K562 (cell line): ENCODE measurements around the gene DNAJC2. TPM values are rescaled to one million over a fixed set of nuclear protein-coding genes. Genes with fewer than 3 reads are reported as not detected.

ENCODE experiments used
- ATAC-seq: fragments of 200-7000 bp; cut with Tn5 transposase; 3 replicates; pipeline ENCODE4 v1.9.1; 2020; ENCODE audit warnings: moderate library complexity
- BruUV-seq: library from RNA; stranded (reverse); fragments of 400-500 nt; replicated peaks from 2 replicates; lab custom pipeline; 2021; lab: Mats Ljungman, UMichigan
- CTCF ChIA-PET: fragments of 300-600 bp; formaldehyde crosslinking; extraction: SDS; loops from one replicate; lab custom pipeline; 2021; ENCODE audit warnings: low intra/inter-chr PET ratio; lab: Yijun Ruan, JAX
- POLR2A ChIA-PET: fragments of 300-600, 350-650 bp; sonication (Branson Sonifier 250); formaldehyde crosslinking; extraction: SDS; loops from one replicate; lab custom pipeline; 2021; ENCODE audit warnings: antibody characterized with exemption, inconsistent platforms; lab: Yijun Ruan, JAX
- DNase-seq, 4 experiments: peaks; one replicate each; pipeline versions ENCODE4 v3.0.0 to v3.0.0-alpha.2; 2011 to 2018; ENCODE audit warnings: low spot score in 3 of 4, mixed read lengths in 3 of 4; ENCODE audit errors: extremely low read depth in 1 of 4
- FAIRE-seq: peaks from 2 replicates; lab custom pipeline; 2011; peaks lifted over from hg19 to GRCh38; lab: Jason Lieb, UNC
- H2AFZ ChIP-seq: 2 replicates; pipeline ENCODE4 v1.6.0; 2011; ENCODE audit warnings: low read depth, low read length, control low read depth, inconsistent platforms
- H3K27ac ChIP-seq: fragments of 200-600 bp; 3 replicates; pipeline ENCODE4 v1.8.0; 2011; ENCODE audit warnings: low read depth, mild to moderate bottlenecking, control low read depth, inconsistent platforms, low read length, moderate library complexity, mixed read lengths; ENCODE audit errors: extremely low read depth
- H3K27me3 ChIP-seq, 2 experiments: fragments of 300-600 bp in 1 of 2; 2 replicates in 1 of 2; 3 replicates in 1 of 2; pipeline versions ENCODE4 v1.6.0 to v1.8.0; 2011; ENCODE audit warnings: inconsistent platforms in 2 of 2, low read length in 2 of 2, mild to moderate bottlenecking in 1 of 2, mixed read lengths in 1 of 2, moderate library complexity in 1 of 2; ENCODE audit not compliant: control insufficient read depth in 2 of 2, insufficient read depth in 2 of 2
- H3K36me3 ChIP-seq: fragments of 300-600 bp; 3 replicates; pipeline ENCODE4 v1.8.0; 2011; ENCODE audit warnings: mild to moderate bottlenecking, low read length, inconsistent platforms; ENCODE audit not compliant: control insufficient read depth, insufficient read depth
- H3K4me1 ChIP-seq, 2 experiments: fragments of 200-600 bp in 1 of 2; replicated peaks in 1 of 2; 2 replicates in 1 of 2; 3 replicates in 1 of 2; pipeline versions ENCODE4 v1.5.1 to v1.8.0; 2011; ENCODE audit warnings: inconsistent platforms in 2 of 2, low read length in 2 of 2, mild to moderate bottlenecking in 1 of 2, mixed read lengths in 1 of 2, moderate library complexity in 1 of 2; ENCODE audit not compliant: control insufficient read depth in 2 of 2, insufficient read depth in 2 of 2
- H3K4me2 ChIP-seq: 2 replicates; pipeline ENCODE4 v1.6.1; 2011; ENCODE audit warnings: low read length, control low read depth, inconsistent platforms, mixed read lengths; ENCODE audit not compliant: insufficient read depth
- H3K4me3 ChIP-seq: fragments of 200-600 bp; sonication (generic), shearing (Covaris generic); 2 replicates; pipeline ENCODE4 v1.5.1; 2016; ENCODE audit warnings: control low read depth, inconsistent platforms
- H3K79me2 ChIP-seq: fragments of 200-600 bp; 3 replicates; pipeline ENCODE4 v1.8.0; 2011; ENCODE audit warnings: low read length, inconsistent platforms; ENCODE audit not compliant: control insufficient read depth, insufficient read depth
- H3K9ac ChIP-seq, 2 experiments: 2 replicates each; pipeline versions ENCODE4 v1.6.0 to v1.6.1; 2011; ENCODE audit warnings: low read depth in 2 of 2, low read length in 2 of 2, control low read depth in 1 of 2, inconsistent platforms in 1 of 2, mild to moderate bottlenecking in 1 of 2, mixed read lengths in 1 of 2; ENCODE audit not compliant: insufficient read depth in 1 of 2
- H3K9me1 ChIP-seq: one replicate; pipeline ENCODE4 v1.6.0; 2011; ENCODE audit warnings: inconsistent platforms, mild to moderate bottlenecking, low read length, moderate library complexity; ENCODE audit not compliant: control insufficient read depth, insufficient read depth
- H3K9me3 ChIP-seq: replicated peaks from 2 replicates; pipeline ENCODE4 v1.5.1; 2011; ENCODE audit warnings: low read depth, low read length, inconsistent platforms; ENCODE audit not compliant: control insufficient read depth, insufficient read depth
- H4K20me1 ChIP-seq: replicated peaks from 2 replicates; pipeline ENCODE4 v1.6.1; 2011; ENCODE audit warnings: low read length, inconsistent platforms, mixed read lengths; ENCODE audit not compliant: control insufficient read depth, insufficient read depth
- C11orf30 ChIP-seq: fragments of 450-650 bp; IDR thresholded peaks from 2 replicates; pipeline ENCODE4 v1.6.1; 2016; ENCODE audit warnings: low read depth, mild to moderate bottlenecking
- EGR1 ChIP-seq: fragments of 450-650 bp; conservative IDR thresholded peaks from 2 replicates; pipeline ENCODE4 v1.6.1; 2017; ENCODE audit warnings: mild to moderate bottlenecking
- HOXB6 ChIP-seq: fragments of 250-450 bp; sonication (Bioruptor Pico); IDR thresholded peaks from 2 replicates; pipeline ENCODE4 v1.5.1; 2022; ENCODE audit warnings: mild to moderate bottlenecking, borderline replicate concordance
- SRF ChIP-seq, 2 experiments: fragments of 250-450, 450-650 bp in 1 of 2; sonication (Bioruptor Pico) in 1 of 2; sonication (generic) in 1 of 2; formaldehyde crosslinking; IDR thresholded peaks; 2 replicates each; pipeline versions ENCODE4 v1.5.0 to v1.5.1; 2020 to 2022; ENCODE audit warnings: mild to moderate bottlenecking in 1 of 2, missing genetic modification reagents in 1 of 2
- ZBTB1 ChIP-seq: sonication (generic); formaldehyde crosslinking; IDR thresholded peaks from 2 replicates; pipeline ENCODE4 v1.8.1; 2023; ENCODE audit warnings: missing genetic modification reagents, low read depth, mild to moderate bottlenecking, borderline replicate concordance
- ZNF408 ChIP-seq: fragments of 250-450 bp; sonication (Bioruptor Pico); IDR thresholded peaks from 2 replicates; pipeline ENCODE4 v1.4.0; 2020; ENCODE audit warnings: low read depth, mild to moderate bottlenecking, moderate library complexity
- WGBS: fragments of 100-300 bp; shearing (Covaris generic); methylation state at CpG from one replicate; pipeline ENCODE4 v1.1.6; 2016; ENCODE audit warnings: low coverage, mixed read lengths; ENCODE audit not compliant: insufficient coverage; ENCODE audit errors: missing lambda C conversion rate; 5-methylcytosine and 5-hydroxymethylcytosine counted together
- in situ Hi-C: fragments of 300-500 bp; cut with MboI; formaldehyde crosslinking; loops from 4 replicates; pipeline ENCODE4 v1.15.0; 2018; ENCODE audit warnings: inconsistent platforms, mixed read lengths
- intact Hi-C: fragments of 100-400 bp; cut with micrococcal nuclease; formaldehyde crosslinking; loops from 2 replicates; pipeline ENCODE4 v1.14.2; 2022
- polyA plus RNA-seq, 8 experiments: library from polyadenylated mRNA; depleted of rRNA in 4 of 8; stranded (reverse) in 5 of 8; unstranded in 3 of 8; fragments of >200 nt; fragmentation: Nextera tagmentation in 2 of 8; fragmentation: Illumina TruSeq in 1 of 8; extraction: Ambion mirVana in 2 of 8; extraction: Trizol in 1 of 8; gene quantifications; 2 replicates each; pipeline versions ENCODE4 v1.2.1 to v1.2.3, GENCODE V29; 2011 to 2014; ENCODE audit warnings: inconsistent platforms in 1 of 8, missing spikeins in 1 of 8
- total RNA-seq, 7 experiments: library from RNA; depleted of rRNA in 6 of 7; stranded (reverse); fragments of >200 nt in 6 of 7; fragmentation: Illumina TruSeq in 2 of 7; extraction: Trizol in 2 of 7; gene quantifications; 2 replicates each; pipeline versions ENCODE4 v1.2.1 to v1.2.3, GENCODE V29; 2011 to 2021; ENCODE audit warnings: low replicate concordance in 1 of 7
- TF ChIP-seq, protein P1 (sequence below): sonication (generic); formaldehyde crosslinking; IDR thresholded peaks from 2 replicates; pipeline ENCODE4 v1.9.0; 2022; ENCODE audit warnings: mild to moderate bottlenecking, missing genetic modification reagents
- TF ChIP-seq, protein P2 (sequence below): fragments of 250-450 bp; sonication (Bioruptor Pico); IDR thresholded peaks from 2 replicates; pipeline ENCODE4 v1.4.0; 2020
- TF ChIP-seq, protein P3 (sequence below): sonication (generic); formaldehyde crosslinking; IDR thresholded peaks from 2 replicates; pipeline ENCODE4 v1.8.0; 2023; ENCODE audit warnings: mild to moderate bottlenecking, missing genetic modification reagents
- TF ChIP-seq, protein P4 (sequence below): sonication (generic); formaldehyde crosslinking; IDR thresholded peaks from 2 replicates; pipeline ENCODE4 v1.8.0; 2022; ENCODE audit warnings: mild to moderate bottlenecking, missing genetic modification reagents

DNAJC2 gene
- total and polyA plus RNA-seq, 9 of the 15 experiments (the other 6 are each of a cell fraction or from before 2014, with no cell fraction given): 40.2 to 157 (median 92.1) TPM

DNA sequence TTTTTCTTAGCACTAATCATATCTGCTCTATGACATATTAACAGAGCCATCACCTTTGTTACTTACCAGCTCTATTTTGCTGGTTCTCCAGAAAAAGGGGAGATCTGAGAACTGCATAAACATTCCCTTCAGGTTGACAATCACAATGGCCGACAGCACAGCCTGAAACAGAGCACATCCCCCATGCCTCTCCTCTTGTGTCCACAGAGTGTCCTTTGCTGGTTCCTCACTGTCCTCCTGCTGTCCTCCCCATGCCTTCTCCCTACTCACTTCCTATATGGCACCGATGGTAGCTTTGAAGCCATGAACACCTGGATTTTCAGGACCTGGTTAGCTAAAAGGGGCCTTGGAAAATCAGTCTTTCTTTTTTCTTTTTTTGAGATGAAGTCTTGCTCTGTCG lies 44.7 kb upstream of the DNAJC2 start:
- intact Hi-C loops (no loop called here), in situ Hi-C loops (no loop called here)
- Histone ChIP-seq H3K27me3 (peaks cover 10% of the 10 kb centered on the region in 2 experiments; a peak in 3 of 5 replicates), H2AFZ (peak overlapping the region; percentile 23; the same call in 1 of the 2 replicates), H3K79me2 (no peaks in the 10 kb centered on the region), H3K9ac (no peak overlapping the region), H3K4me3 (no peak overlapping the region), H3K9me3 (no peaks in the 10 kb centered on the region), H3K4me1 (peaks cover 3 to 4% of the 10 kb centered on the region in 2 experiments; a peak in 2 of 5 replicates), H4K20me1 (no peaks in the 10 kb centered on the region), H3K36me3 (no peaks in the 10 kb centered on the region), H3K4me2 (no peak overlapping the region), H3K9me1 (no peaks in the 10 kb centered on the region), H3K27ac (no peak overlapping the region)
- no peak for FAIRE-seq
- POLR2A ChIA-PET: interaction anchor here (0.7 to 0.8 kb wide), 2 partner anchors 12 to 41 kb away, joined by 3 read pairs; no protein-coding TSS in a partner anchor
- no peak for DNase-seq
- 4% methylated on average over 3 of the region's 3 CpGs for WGBS
- peak; percentile 34; the same call in 1 of the 3 replicates for ATAC-seq
- CTCF ChIA-PET: no interaction called here
- no TSS peak for BruUV-seq
- TF ChIP-seq EGR1 (no peak), ZNF408 (CRISPR knock-in tag) (no peak), HOXB6 (CRISPR knock-in tag) (no peak), ZBTB1 (no peak), SRF (CRISPR knock-in tag; IDR thresholded peaks at IDR 0.05) (no peak), C11orf30 (no peak)
- TF ChIP-seq, protein P1, sequence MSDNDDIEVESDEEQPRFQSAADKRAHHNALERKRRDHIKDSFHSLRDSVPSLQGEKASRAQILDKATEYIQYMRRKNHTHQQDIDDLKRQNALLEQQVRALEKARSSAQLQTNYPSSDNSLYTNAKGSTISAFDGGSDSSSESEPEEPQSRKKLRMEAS (CRISPR knock-in tag): no peak
- TF ChIP-seq, protein P2, sequence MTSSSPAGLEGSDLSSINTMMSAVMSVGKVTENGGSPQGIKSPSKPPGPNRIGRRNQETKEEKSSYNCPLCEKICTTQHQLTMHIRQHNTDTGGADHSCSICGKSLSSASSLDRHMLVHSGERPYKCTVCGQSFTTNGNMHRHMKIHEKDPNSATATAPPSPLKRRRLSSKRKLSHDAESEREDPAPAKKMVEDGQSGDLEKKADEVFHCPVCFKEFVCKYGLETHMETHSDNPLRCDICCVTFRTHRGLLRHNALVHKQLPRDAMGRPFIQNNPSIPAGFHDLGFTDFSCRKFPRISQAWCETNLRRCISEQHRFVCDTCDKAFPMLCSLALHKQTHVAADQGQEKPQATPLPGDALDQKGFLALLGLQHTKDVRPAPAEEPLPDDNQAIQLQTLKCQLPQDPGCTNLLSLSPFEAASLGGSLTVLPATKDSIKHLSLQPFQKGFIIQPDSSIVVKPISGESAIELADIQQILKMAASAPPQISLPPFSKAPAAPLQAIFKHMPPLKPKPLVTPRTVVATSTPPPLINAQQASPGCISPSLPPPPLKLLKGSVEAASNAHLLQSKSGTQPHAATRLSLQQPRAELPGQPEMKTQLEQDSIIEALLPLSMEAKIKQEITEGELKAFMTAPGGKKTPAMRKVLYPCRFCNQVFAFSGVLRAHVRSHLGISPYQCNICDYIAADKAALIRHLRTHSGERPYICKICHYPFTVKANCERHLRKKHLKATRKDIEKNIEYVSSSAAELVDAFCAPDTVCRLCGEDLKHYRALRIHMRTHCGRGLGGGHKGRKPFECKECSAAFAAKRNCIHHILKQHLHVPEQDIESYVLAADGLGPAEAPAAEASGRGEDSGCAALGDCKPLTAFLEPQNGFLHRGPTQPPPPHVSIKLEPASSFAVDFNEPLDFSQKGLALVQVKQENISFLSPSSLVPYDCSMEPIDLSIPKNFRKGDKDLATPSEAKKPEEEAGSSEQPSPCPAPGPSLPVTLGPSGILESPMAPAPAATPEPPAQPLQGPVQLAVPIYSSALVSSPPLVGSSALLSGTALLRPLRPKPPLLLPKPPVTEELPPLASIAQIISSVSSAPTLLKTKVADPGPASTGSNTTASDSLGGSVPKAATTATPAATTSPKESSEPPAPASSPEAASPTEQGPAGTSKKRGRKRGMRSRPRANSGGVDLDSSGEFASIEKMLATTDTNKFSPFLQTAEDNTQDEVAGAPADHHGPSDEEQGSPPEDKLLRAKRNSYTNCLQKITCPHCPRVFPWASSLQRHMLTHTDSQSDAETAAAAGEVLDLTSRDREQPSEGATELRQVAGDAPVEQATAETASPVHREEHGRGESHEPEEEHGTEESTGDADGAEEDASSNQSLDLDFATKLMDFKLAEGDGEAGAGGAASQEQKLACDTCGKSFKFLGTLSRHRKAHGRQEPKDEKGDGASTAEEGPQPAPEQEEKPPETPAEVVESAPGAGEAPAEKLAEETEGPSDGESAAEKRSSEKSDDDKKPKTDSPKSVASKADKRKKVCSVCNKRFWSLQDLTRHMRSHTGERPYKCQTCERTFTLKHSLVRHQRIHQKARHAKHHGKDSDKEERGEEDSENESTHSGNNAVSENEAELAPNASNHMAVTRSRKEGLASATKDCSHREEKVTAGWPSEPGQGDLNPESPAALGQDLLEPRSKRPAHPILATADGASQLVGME (CRISPR knock-in tag): no peak
- TF ChIP-seq, protein P3, sequence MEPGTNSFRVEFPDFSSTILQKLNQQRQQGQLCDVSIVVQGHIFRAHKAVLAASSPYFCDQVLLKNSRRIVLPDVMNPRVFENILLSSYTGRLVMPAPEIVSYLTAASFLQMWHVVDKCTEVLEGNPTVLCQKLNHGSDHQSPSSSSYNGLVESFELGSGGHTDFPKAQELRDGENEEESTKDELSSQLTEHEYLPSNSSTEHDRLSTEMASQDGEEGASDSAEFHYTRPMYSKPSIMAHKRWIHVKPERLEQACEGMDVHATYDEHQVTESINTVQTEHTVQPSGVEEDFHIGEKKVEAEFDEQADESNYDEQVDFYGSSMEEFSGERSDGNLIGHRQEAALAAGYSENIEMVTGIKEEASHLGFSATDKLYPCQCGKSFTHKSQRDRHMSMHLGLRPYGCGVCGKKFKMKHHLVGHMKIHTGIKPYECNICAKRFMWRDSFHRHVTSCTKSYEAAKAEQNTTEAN (CRISPR knock-in tag): no peak
- TF ChIP-seq, protein P4, sequence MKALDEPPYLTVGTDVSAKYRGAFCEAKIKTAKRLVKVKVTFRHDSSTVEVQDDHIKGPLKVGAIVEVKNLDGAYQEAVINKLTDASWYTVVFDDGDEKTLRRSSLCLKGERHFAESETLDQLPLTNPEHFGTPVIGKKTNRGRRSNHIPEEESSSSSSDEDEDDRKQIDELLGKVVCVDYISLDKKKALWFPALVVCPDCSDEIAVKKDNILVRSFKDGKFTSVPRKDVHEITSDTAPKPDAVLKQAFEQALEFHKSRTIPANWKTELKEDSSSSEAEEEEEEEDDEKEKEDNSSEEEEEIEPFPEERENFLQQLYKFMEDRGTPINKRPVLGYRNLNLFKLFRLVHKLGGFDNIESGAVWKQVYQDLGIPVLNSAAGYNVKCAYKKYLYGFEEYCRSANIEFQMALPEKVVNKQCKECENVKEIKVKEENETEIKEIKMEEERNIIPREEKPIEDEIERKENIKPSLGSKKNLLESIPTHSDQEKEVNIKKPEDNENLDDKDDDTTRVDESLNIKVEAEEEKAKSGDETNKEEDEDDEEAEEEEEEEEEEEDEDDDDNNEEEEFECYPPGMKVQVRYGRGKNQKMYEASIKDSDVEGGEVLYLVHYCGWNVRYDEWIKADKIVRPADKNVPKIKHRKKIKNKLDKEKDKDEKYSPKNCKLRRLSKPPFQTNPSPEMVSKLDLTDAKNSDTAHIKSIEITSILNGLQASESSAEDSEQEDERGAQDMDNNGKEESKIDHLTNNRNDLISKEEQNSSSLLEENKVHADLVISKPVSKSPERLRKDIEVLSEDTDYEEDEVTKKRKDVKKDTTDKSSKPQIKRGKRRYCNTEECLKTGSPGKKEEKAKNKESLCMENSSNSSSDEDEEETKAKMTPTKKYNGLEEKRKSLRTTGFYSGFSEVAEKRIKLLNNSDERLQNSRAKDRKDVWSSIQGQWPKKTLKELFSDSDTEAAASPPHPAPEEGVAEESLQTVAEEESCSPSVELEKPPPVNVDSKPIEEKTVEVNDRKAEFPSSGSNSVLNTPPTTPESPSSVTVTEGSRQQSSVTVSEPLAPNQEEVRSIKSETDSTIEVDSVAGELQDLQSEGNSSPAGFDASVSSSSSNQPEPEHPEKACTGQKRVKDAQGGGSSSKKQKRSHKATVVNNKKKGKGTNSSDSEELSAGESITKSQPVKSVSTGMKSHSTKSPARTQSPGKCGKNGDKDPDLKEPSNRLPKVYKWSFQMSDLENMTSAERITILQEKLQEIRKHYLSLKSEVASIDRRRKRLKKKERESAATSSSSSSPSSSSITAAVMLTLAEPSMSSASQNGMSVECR (CRISPR knock-in tag): no peak
